HepG2 (cell line): ENCODE measurements around the gene TMTC3. TPM values are rescaled to one million over a fixed set of nuclear protein-coding genes. Genes with fewer than 3 reads are reported as not detected.

Experiments
- ATAC-seq: fragments of 200-7000 bp; cut with Tn5 transposase; 3 replicates; pipeline ENCODE4 v1.9.1; 2020; ENCODE audit warnings: mild to moderate bottlenecking, moderate library complexity
- BruUV-seq: library from RNA; stranded (reverse); fragments of 400-500 nt; replicated peaks from 2 replicates; lab custom pipeline; 2021; lab: Mats Ljungman, UMichigan
- CTCF ChIA-PET: fragments of 300-600 bp; formaldehyde crosslinking; extraction: SDS; loops from one replicate; lab custom pipeline; 2021; ENCODE audit warnings: low total read pairs, inconsistent platforms, low intra/inter-chr PET ratio; lab: Yijun Ruan, JAX
- POLR2A ChIA-PET: fragments of 350-600 bp; sonication (Branson Sonifier 250); formaldehyde crosslinking; loops from one replicate; lab custom pipeline; 2020; ENCODE audit warnings: antibody characterized with exemption, inconsistent platforms; lab: Yijun Ruan, JAX
- DNase-seq: peaks from one replicate; pipeline ENCODE4 v3.0.0-alpha.2; 2015; ENCODE audit warnings: low spot score
- FAIRE-seq: peaks from 3 replicates; lab custom pipeline; 2011; peaks lifted over from hg19 to GRCh38; lab: Jason Lieb, UNC
- H2AFZ ChIP-seq: one replicate; pipeline ENCODE4 v1.6.1; 2011; ENCODE audit warnings: low read length, inconsistent platforms
- H3K27ac ChIP-seq: fragments of 300-600 bp; 3 replicates; pipeline ENCODE4 v1.8.0; 2011; ENCODE audit warnings: mixed run types, mild to moderate bottlenecking, mixed read lengths, low read length, inconsistent platforms; ENCODE audit not compliant: insufficient read depth; ENCODE audit errors: extremely low read length
- H3K27me3 ChIP-seq, 2 experiments: fragments of 200-600 bp in 1 of 2; 2 replicates in 1 of 2; 3 replicates in 1 of 2; pipeline versions ENCODE4 v1.6.0 to v1.8.0; 2011; ENCODE audit warnings: low read length in 2 of 2, mild to moderate bottlenecking in 2 of 2, moderate library complexity in 2 of 2, inconsistent platforms in 1 of 2; ENCODE audit not compliant: insufficient read depth in 2 of 2, control insufficient read depth in 1 of 2
- H3K36me3 ChIP-seq, 2 experiments: fragments of 200-600 bp in 1 of 2; replicated peaks in 1 of 2; 2 replicates in 1 of 2; 3 replicates in 1 of 2; pipeline versions ENCODE4 v1.5.1 to v1.8.0; 2011; ENCODE audit warnings: low read length in 2 of 2, inconsistent platforms in 1 of 2; ENCODE audit not compliant: insufficient read depth in 2 of 2, control insufficient read depth in 1 of 2
- H3K4me1 ChIP-seq: 2 replicates; pipeline ENCODE4 v1.5.1; 2012; ENCODE audit warnings: low read length, inconsistent platforms; ENCODE audit not compliant: insufficient read depth
- H3K4me2 ChIP-seq: 2 replicates; pipeline ENCODE4 v1.6.0; 2011; ENCODE audit warnings: low read depth, low read length, inconsistent platforms
- H3K4me3 ChIP-seq, 3 experiments: fragments of 200-600 bp in 1 of 3; sonication (generic), shearing (Covaris generic) in 1 of 3; replicated peaks in 1 of 3; 2 replicates each; pipeline ENCODE4 v1.5.1; 2011 to 2016; ENCODE audit warnings: low read length in 3 of 3, inconsistent platforms in 2 of 3, low read depth in 2 of 3, mild to moderate bottlenecking in 2 of 3, control low read depth in 1 of 3, mixed read lengths in 1 of 3; ENCODE audit not compliant: insufficient read depth in 1 of 3
- H3K79me2 ChIP-seq: one replicate; pipeline ENCODE4 v1.6.1; 2011; ENCODE audit warnings: low read length, inconsistent platforms; ENCODE audit not compliant: insufficient read depth
- H3K9ac ChIP-seq: 2 replicates; pipeline ENCODE4 v1.6.0; 2011; ENCODE audit warnings: mild to moderate bottlenecking, low read depth, low read length, inconsistent platforms; ENCODE audit not compliant: insufficient read depth
- H3K9me3 ChIP-seq: 2 replicates; pipeline ENCODE4 v1.5.1; 2012; ENCODE audit warnings: mild to moderate bottlenecking, low read length
- H4K20me1 ChIP-seq: 2 replicates; pipeline ENCODE4 v1.6.0; 2011; ENCODE audit warnings: inconsistent platforms, mild to moderate bottlenecking, low read length, moderate library complexity; ENCODE audit not compliant: insufficient read depth
- CAMTA2 ChIP-seq: sonication (generic); formaldehyde crosslinking; IDR thresholded peaks from 2 replicates; pipeline ENCODE4 v1.4.0; 2020; ENCODE audit warnings: mild to moderate bottlenecking, missing genetic modification reagents, borderline replicate concordance
- MAFF ChIP-seq: IDR thresholded peaks from 2 replicates; pipeline ENCODE4 v1.6.1; 2011; ENCODE audit warnings: low read depth, low read length, improper control_type of control experiment
- MAFK ChIP-seq, 2 experiments: IDR thresholded peaks in 1 of 2; conservative IDR thresholded peaks in 1 of 2; 2 replicates each; pipeline ENCODE4 v1.6.1; 2011; ENCODE audit warnings: improper control_type of control experiment in 2 of 2, low read length in 2 of 2
- NFIB ChIP-seq: sonication (generic); formaldehyde crosslinking; IDR thresholded peaks from 2 replicates; pipeline ENCODE4 v1.9.0; 2021; ENCODE audit warnings: missing genetic modification reagents, mild to moderate bottlenecking, borderline replicate concordance
- PCBP1 ChIP-seq: fragments of 200-400 bp; formaldehyde crosslinking; IDR thresholded peaks from 2 replicates; pipeline ENCODE4 v1.6.1; 2017; ENCODE audit warnings: mild to moderate bottlenecking, low read depth, low read length, borderline replicate concordance
- RARG ChIP-seq: sonication (generic); formaldehyde crosslinking; IDR thresholded peaks from 2 replicates; pipeline ENCODE4 v1.4.0; 2020; ENCODE audit warnings: low read depth, mild to moderate bottlenecking, missing genetic modification reagents
- SNAI1 ChIP-seq: sonication (generic); formaldehyde crosslinking; IDR thresholded peaks from 2 replicates; pipeline ENCODE4 v1.5.0; 2020; ENCODE audit warnings: mild to moderate bottlenecking, missing genetic modification reagents, borderline replicate concordance
- SRY ChIP-seq: sonication (generic); formaldehyde crosslinking; IDR thresholded peaks from 2 replicates; pipeline ENCODE4 v1.8.0; 2022; ENCODE audit warnings: mild to moderate bottlenecking, missing genetic modification reagents
- XBP1 ChIP-seq: sonication (generic); formaldehyde crosslinking; IDR thresholded peaks from 2 replicates; pipeline ENCODE4 v1.5.0; 2020; ENCODE audit warnings: missing genetic modification reagents
- YY1 ChIP-seq: IDR thresholded peaks from 2 replicates; pipeline ENCODE4 v1.6.1; 2011; ENCODE audit warnings: low read length, low read depth, moderate library complexity, mild to moderate bottlenecking; ENCODE audit not compliant: insufficient read depth, insufficient replicate concordance
- ZNF652 ChIP-seq: IDR thresholded peaks from 2 replicates; pipeline ENCODE4 v1.6.1; 2016; ENCODE audit warnings: low read depth, borderline replicate concordance
- ZSCAN21 ChIP-seq: sonication (generic); formaldehyde crosslinking; IDR thresholded peaks from 2 replicates; pipeline ENCODE4 v1.8.0; 2022; ENCODE audit warnings: mild to moderate bottlenecking, missing genetic modification reagents, moderate library complexity, borderline replicate concordance
- WGBS: methylation state at CpG from one replicate; pipeline ENCODE4 v1.1.6; 2017; ENCODE audit warnings: low lambda C conversion rate; 5-methylcytosine and 5-hydroxymethylcytosine counted together
- in situ Hi-C: cut with HindIII; loops from 2 replicates; pipeline ENCODE4 v1.10.0; 2017; ENCODE audit warnings: low pct_unique_long_range_greater_than_20kb; ENCODE audit not compliant: extremely low pct_ligation_motif_present
- intact Hi-C: fragments of 100-400 bp; cut with micrococcal nuclease; formaldehyde crosslinking; loops from one replicate; pipeline ENCODE4 v1.10.0; 2022; ENCODE audit not compliant: unreplicated experiment
- polyA plus RNA-seq, 8 experiments: library from polyadenylated mRNA; depleted of rRNA in 3 of 8; stranded (reverse) in 7 of 8; unstranded in 1 of 8; fragments of >200 nt; fragmentation: Illumina TruSeq in 4 of 8; extraction: Trizol in 4 of 8; gene quantifications; 2 replicates each; pipeline versions ENCODE4 v1.2.1 to v1.2.3, GENCODE V29; 2011 to 2016; ENCODE audit warnings: low read depth in 4 of 8, missing spikeins in 1 of 8, mixed read lengths in 1 of 8; ENCODE audit not compliant: insufficient read depth in 1 of 8
- total RNA-seq, 5 experiments: library from RNA; depleted of rRNA; stranded (reverse); fragments of >200 nt; fragmentation: Illumina TruSeq; extraction: Trizol; gene quantifications; 2 replicates each; pipeline ENCODE4 v1.2.3, GENCODE V29; 2016; ENCODE audit warnings: low read depth in 1 of 5
- TF ChIP-seq, protein P1 (sequence below): sonication (generic); formaldehyde crosslinking; IDR thresholded peaks from 2 replicates; pipeline ENCODE4 v1.5.0; 2020; ENCODE audit warnings: missing genetic modification reagents
- TF ChIP-seq, protein P2 (sequence below): sonication (generic); formaldehyde crosslinking; IDR thresholded peaks from 2 replicates; pipeline ENCODE4 v1.5.1; 2020; ENCODE audit warnings: mild to moderate bottlenecking, missing genetic modification reagents, moderate library complexity

TMTC3 gene
- total and polyA plus RNA-seq, 2 of the 13 experiments (the other 11 are each of a cell fraction or from before 2014, with no cell fraction given) = 6.3 to 22.5 TPM

DNA sequence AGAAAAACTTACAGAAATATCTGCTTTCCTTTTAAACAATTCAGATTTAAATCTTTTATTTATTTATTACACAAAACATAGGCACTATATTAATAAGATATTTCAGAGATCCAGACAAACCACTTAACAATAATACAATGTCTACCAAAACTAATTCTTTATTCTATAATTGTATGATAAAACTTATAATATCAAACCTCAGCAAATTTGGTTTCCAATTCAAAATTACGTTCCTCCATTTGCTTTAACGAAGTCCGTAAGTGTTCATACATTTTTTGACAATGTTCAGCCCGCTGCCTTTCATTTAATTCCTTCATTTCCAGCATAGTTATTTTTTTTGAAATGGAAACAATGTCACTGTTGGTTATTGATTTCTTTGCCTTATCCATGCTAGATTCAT, 48.5 kb upstream of the TMTC3 start:
- CTCF ChIA-PET = no interaction called here
- no TSS peak for BruUV-seq
- no peak overlapping the region for H3K9ac ChIP-seq
- H3K4me1 ChIP-seq = no peaks in the 10 kb centered on the region
- H3K27ac ChIP-seq = no peak overlapping the region
- intact Hi-C loops = no loop called here
- TF ChIP-seq MAFK (conservative IDR thresholded peaks at IDR 0.05 in 1 of 2, IDR thresholded peaks at IDR 0.05 in 1 of 2; ENCODE audit: low read length in 2 of 2) (peak; percentile 43 to 64; a peak in 3 of 4 replicates), MAFF (peak; percentile 47; the same call in 1 of the 2 replicates), XBP1 (CRISPR knock-in tag) (no peak)
- TF ChIP-seq, all 625 proteins: peak for 2
- Histone ChIP-seq H3K27me3 (no peaks in the 10 kb centered on the region), H3K9me3 (no peaks in the 10 kb centered on the region), H2AFZ (no peak overlapping the region), H3K79me2 (no peaks in the 10 kb centered on the region), H4K20me1 (no peaks in the 10 kb centered on the region), H3K4me2 (no peak overlapping the region), H3K36me3 (peaks cover 0 to 9% of the 10 kb centered on the region in 2 experiments; a peak in 3 of 5 replicates), H3K4me3 (no peak overlapping the region)
- DNase-seq (no peak), ATAC-seq (no peak), FAIRE-seq (no peak)
- 95% methylated on average over 4 of the region's 4 CpGs for WGBS
- POLR2A ChIA-PET = no interaction called here
- in situ Hi-C loops = no loop called here

DNA sequence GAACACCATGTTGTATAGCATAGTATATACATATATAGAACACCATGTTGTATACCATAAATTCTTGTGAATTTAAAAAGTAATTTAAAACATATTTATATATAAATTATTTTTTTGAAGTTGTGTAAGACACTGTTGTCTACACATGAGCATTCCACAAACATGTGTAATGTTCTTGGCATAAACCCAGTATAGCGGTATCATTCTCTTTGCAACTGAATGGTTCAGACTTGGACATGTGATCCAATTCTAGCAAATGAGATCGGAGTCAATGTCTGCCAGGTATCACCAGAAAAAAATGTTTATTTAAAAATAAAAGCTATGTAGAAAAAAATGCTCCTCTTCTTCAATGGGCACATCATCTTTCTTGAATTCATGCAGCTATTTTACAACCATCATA, 34.1 kb upstream of the TMTC3 start:
- Histone ChIP-seq H3K36me3 (peaks cover 0 to 10% of the 10 kb centered on the region in 2 experiments; a peak in 2 of 5 replicates), H4K20me1 (no peaks in the 10 kb centered on the region), H3K9me3 (no peaks in the 10 kb centered on the region), H2AFZ (no peak overlapping the region), H3K4me2 (no peak overlapping the region), H3K27me3 (no peaks in the 10 kb centered on the region), H3K27ac (no peak overlapping the region), H3K79me2 (no peaks in the 10 kb centered on the region), H3K4me1 (peaks cover 6% of the 10 kb centered on the region), H3K9ac (no peak overlapping the region), H3K4me3 (no peak overlapping the region)
- ChIA-PET CTCF (no interaction called here), POLR2A (no interaction called here)
- intact Hi-C loops (no loop called here), in situ Hi-C loops (no loop called here)
- no peak for DNase-seq
- no peak for FAIRE-seq
- no TSS peak for BruUV-seq
- WGBS = 95% methylated on average over 2 of the region's 2 CpGs
- ATAC-seq = no peak
- TF ChIP-seq YY1 (no peak), RARG (no peak), ZNF652 (CRISPR knock-in tag) (no peak), PCBP1 (no peak), CAMTA2 (CRISPR knock-in tag) (no peak), SRY (CRISPR knock-in tag) (no peak), SNAI1 (CRISPR knock-in tag) (no peak), NFIB (no peak), ZSCAN21 (CRISPR knock-in tag) (no peak)
- TF ChIP-seq, protein P1, sequence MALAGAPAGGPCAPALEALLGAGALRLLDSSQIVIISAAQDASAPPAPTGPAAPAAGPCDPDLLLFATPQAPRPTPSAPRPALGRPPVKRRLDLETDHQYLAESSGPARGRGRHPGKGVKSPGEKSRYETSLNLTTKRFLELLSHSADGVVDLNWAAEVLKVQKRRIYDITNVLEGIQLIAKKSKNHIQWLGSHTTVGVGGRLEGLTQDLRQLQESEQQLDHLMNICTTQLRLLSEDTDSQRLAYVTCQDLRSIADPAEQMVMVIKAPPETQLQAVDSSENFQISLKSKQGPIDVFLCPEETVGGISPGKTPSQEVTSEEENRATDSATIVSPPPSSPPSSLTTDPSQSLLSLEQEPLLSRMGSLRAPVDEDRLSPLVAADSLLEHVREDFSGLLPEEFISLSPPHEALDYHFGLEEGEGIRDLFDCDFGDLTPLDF (CRISPR knock-in tag) = no peak
- TF ChIP-seq, protein P2, sequence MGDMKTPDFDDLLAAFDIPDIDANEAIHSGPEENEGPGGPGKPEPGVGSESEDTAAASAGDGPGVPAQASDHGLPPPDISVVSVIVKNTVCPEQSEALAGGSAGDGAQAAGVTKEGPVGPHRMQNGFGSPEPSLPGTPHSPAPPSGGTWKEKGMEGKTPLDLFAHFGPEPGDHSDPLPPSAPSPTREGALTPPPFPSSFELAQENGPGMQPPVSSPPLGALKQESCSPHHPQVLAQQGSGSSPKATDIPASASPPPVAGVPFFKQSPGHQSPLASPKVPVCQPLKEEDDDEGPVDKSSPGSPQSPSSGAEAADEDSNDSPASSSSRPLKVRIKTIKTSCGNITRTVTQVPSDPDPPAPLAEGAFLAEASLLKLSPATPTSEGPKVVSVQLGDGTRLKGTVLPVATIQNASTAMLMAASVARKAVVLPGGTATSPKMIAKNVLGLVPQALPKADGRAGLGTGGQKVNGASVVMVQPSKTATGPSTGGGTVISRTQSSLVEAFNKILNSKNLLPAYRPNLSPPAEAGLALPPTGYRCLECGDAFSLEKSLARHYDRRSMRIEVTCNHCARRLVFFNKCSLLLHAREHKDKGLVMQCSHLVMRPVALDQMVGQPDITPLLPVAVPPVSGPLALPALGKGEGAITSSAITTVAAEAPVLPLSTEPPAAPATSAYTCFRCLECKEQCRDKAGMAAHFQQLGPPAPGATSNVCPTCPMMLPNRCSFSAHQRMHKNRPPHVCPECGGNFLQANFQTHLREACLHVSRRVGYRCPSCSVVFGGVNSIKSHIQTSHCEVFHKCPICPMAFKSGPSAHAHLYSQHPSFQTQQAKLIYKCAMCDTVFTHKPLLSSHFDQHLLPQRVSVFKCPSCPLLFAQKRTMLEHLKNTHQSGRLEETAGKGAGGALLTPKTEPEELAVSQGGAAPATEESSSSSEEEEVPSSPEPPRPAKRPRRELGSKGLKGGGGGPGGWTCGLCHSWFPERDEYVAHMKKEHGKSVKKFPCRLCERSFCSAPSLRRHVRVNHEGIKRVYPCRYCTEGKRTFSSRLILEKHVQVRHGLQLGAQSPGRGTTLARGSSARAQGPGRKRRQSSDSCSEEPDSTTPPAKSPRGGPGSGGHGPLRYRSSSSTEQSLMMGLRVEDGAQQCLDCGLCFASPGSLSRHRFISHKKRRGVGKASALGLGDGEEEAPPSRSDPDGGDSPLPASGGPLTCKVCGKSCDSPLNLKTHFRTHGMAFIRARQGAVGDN (CRISPR knock-in tag) = no peak
